Endothelial cell of umbilical vein (primary cell): ENCODE results near the gene ADCY5. TPM values are rescaled to one million over a fixed set of nuclear protein-coding genes. Genes with fewer than 3 reads are reported as not detected.

Experiments
- BruUV-seq: library from RNA; stranded (reverse); fragments of 400-500 nt; replicated peaks from 2 replicates; lab custom pipeline; 2021; lab: Mats Ljungman, UMichigan
- CTCF ChIA-PET: fragments of 300-600, 350-600 bp; sonication (Branson Sonifier 250); formaldehyde crosslinking; loops from one replicate; lab custom pipeline; 2021; ENCODE audit warnings: antibody characterized with exemption, inconsistent platforms; lab: Charles Lee
- POLR2A ChIA-PET: fragments of 300-600, 350-600 bp; sonication (Branson Sonifier 250); formaldehyde crosslinking; loops from one replicate; lab custom pipeline; 2021; ENCODE audit warnings: antibody characterized with exemption, inconsistent platforms; lab: Charles Lee
- DNase-seq: peaks from one replicate; pipeline ENCODE4 v3.0.0-alpha.2; 2011; ENCODE audit warnings: low read depth, low spot score
- FAIRE-seq: peaks from 2 replicates; lab custom pipeline; 2011; peaks lifted over from hg19 to GRCh38; lab: Jason Lieb, UNC
- H2AFZ ChIP-seq: 2 replicates; pipeline ENCODE4 v1.6.0; 2012; ENCODE audit warnings: low read depth, low read length, control low read depth, inconsistent platforms
- H3K27ac ChIP-seq: 2 replicates; pipeline ENCODE4 v1.5.1; 2011; ENCODE audit warnings: low read depth, mild to moderate bottlenecking, control low read depth, low read length, moderate library complexity; ENCODE audit not compliant: insufficient read depth
- H3K27me3 ChIP-seq, 2 experiments: 2 replicates each; pipeline versions ENCODE4 v1.6.0 to v1.6.1; 2011; ENCODE audit warnings: low read length in 2 of 2, mixed read lengths in 1 of 2; ENCODE audit not compliant: control insufficient read depth in 2 of 2, insufficient read depth in 2 of 2
- H3K36me3 ChIP-seq, 2 experiments: 2 replicates in 1 of 2; 3 replicates in 1 of 2; pipeline ENCODE4 v1.5.1; 2011; ENCODE audit warnings: low read length in 2 of 2, mild to moderate bottlenecking in 1 of 2, moderate library complexity in 1 of 2; ENCODE audit not compliant: control insufficient read depth in 2 of 2, insufficient read depth in 2 of 2; ENCODE audit errors: extremely low read depth in 1 of 2
- H3K4me1 ChIP-seq: 3 replicates; pipeline ENCODE4 v1.5.1; 2011; ENCODE audit warnings: mild to moderate bottlenecking, low read length; ENCODE audit not compliant: control insufficient read depth, insufficient read depth; ENCODE audit errors: extremely low read depth
- H3K4me2 ChIP-seq: 2 replicates; pipeline ENCODE4 v1.6.1; 2011; ENCODE audit warnings: low read length, control low read depth, mixed read lengths; ENCODE audit not compliant: insufficient read depth
- H3K4me3 ChIP-seq, 3 experiments: fragments of 200-600 bp in 1 of 3; sonication (generic), shearing (Covaris generic) in 1 of 3; replicated peaks in 1 of 3; 2 replicates each; pipeline ENCODE4 v1.5.1; 2011 to 2016; ENCODE audit warnings: control low read depth in 3 of 3, low read length in 3 of 3, mild to moderate bottlenecking in 2 of 3, inconsistent platforms in 1 of 3, low read depth in 1 of 3, moderate library complexity in 1 of 3; ENCODE audit not compliant: insufficient read depth in 1 of 3
- H3K79me2 ChIP-seq: 2 replicates; pipeline ENCODE4 v1.6.0; 2012; ENCODE audit warnings: low read length, inconsistent platforms; ENCODE audit not compliant: control insufficient read depth, insufficient read depth
- H3K9ac ChIP-seq: replicated peaks from 2 replicates; pipeline ENCODE3; 2011; ENCODE audit warnings: low read length, control low read depth; ENCODE audit not compliant: insufficient read depth; ENCODE audit errors: extremely low read depth
- H3K9me1 ChIP-seq: replicated peaks from 3 replicates; pipeline ENCODE4 v1.6.0; 2011; ENCODE audit warnings: mild to moderate bottlenecking, low read length; ENCODE audit not compliant: control insufficient read depth, insufficient read depth; ENCODE audit errors: extremely low read depth
- H3K9me3 ChIP-seq: replicated peaks from 2 replicates; pipeline ENCODE4 v1.5.1; 2012; ENCODE audit warnings: low read length, inconsistent platforms; ENCODE audit not compliant: control insufficient read depth, insufficient read depth
- H4K20me1 ChIP-seq: replicated peaks from 2 replicates; pipeline ENCODE3; 2011; ENCODE audit warnings: mild to moderate bottlenecking, low read length; ENCODE audit not compliant: control insufficient read depth, insufficient read depth; ENCODE audit errors: extremely low read depth
- CTCF ChIP-seq, 2 donors: IDR thresholded peaks; 1 replicate in 1 of 2; 2 replicates in 1 of 2; pipeline ENCODE4 v1.5.1; 2011; ENCODE audit warnings: low read length in 2 of 2, mild to moderate bottlenecking in 2 of 2, moderate library complexity in 2 of 2, control low read depth in 1 of 2, inconsistent platforms in 1 of 2, low read depth in 1 of 2; ENCODE audit not compliant: insufficient read depth in 1 of 2; ENCODE audit errors: extremely low read depth in 1 of 2
- EZH2 ChIP-seq: IDR thresholded peaks from 2 replicates; pipeline ENCODE4 v1.6.1; 2012; ENCODE audit warnings: borderline replicate concordance, low read depth, mild to moderate bottlenecking, moderate library complexity, low read length, inconsistent platforms; ENCODE audit not compliant: severe bottlenecking
- FOS ChIP-seq: IDR thresholded peaks from 2 replicates; pipeline ENCODE4 v1.6.1; 2011; ENCODE audit warnings: mild to moderate bottlenecking, low read length, moderate library complexity, borderline replicate concordance; ENCODE audit not compliant: insufficient read depth
- GATA2 ChIP-seq: IDR thresholded peaks from 2 replicates; pipeline ENCODE4 v1.7.0; 2011; ENCODE audit warnings: low read depth, mild to moderate bottlenecking, moderate library complexity, mixed read lengths, low read length; ENCODE audit not compliant: insufficient read length, insufficient read depth
- JUN ChIP-seq: IDR thresholded peaks from 2 replicates; pipeline ENCODE4 v1.6.1; 2011; ENCODE audit warnings: borderline replicate concordance, low read depth; ENCODE audit not compliant: insufficient read length, insufficient read depth
- MAX ChIP-seq: IDR thresholded peaks from 2 replicates; pipeline ENCODE4 v1.6.1; 2011; ENCODE audit not compliant: insufficient read depth, insufficient read length
- MYC ChIP-seq: IDR thresholded peaks from one replicate; pipeline ENCODE4 v1.6.1; 2011; ENCODE audit warnings: mild to moderate bottlenecking, low read depth, low read length
- POLR2A ChIP-seq: IDR thresholded peaks from 2 replicates; pipeline ENCODE4 v1.6.1; 2012; ENCODE audit warnings: low read depth, mild to moderate bottlenecking, control low read depth, low read length
- POLR2AphosphoS5 ChIP-seq: IDR thresholded peaks from 2 replicates; pipeline ENCODE4 v1.6.1; 2012; ENCODE audit warnings: low read depth, mild to moderate bottlenecking, control low read depth, low read length, moderate library complexity; ENCODE audit not compliant: insufficient read depth
- dilution Hi-C: fragments of 300-500 bp; cut with MboI; formaldehyde crosslinking; loops from one replicate; pipeline ENCODE4 v1.15.0; 2019; ENCODE audit warnings: low sequenced_read_pairs; ENCODE audit not compliant: extremely low pct_ligation_motif_present
- intact Hi-C: fragments of 100-400 bp; cut with micrococcal nuclease; formaldehyde crosslinking; loops from one replicate; pipeline ENCODE4 v1.10.0; 2022
- polyA plus RNA-seq, 4 experiments: library from polyadenylated mRNA; depleted of rRNA in 3 of 4; stranded (reverse) in 3 of 4; unstranded in 1 of 4; fragments of >200 nt; gene quantifications; 2 replicates each; pipeline versions ENCODE4 v1.2.1 to v1.2.3, GENCODE V29; 2011 to 2012; ENCODE audit warnings: missing spikeins in 1 of 4
- total RNA-seq: library from RNA; stranded (reverse); gene quantifications from 2 replicates; pipeline ENCODE4 v1.2.3, GENCODE V29; 2021

The ADCY5 gene
- total and polyA plus RNA-seq, 2 donors (not counting 3 experiments of a cell fraction or from before 2014, with no cell fraction given), result 0.01 TPM; not detected in 1

- BruUV-seq, result no TSS peak
- dilution Hi-C loops, result no loop called here
- CTCF ChIA-PET, result interaction anchor here (1.2 kb wide), 1 partner anchor 10 kb away, joined by 4 read pairs; no protein-coding TSS in a partner anchor
These were observed 109.6 kb downstream of the ADCY5 start for GRCh38 chr3:123339302-123339701.

More at GRCh38 chr3:123339302-123339701, 109.6 kb downstream of the ADCY5 start:
- H3K36me3 ChIP-seq, result no peaks in the 10 kb centered on the region
- intact Hi-C loops, result no loop called here
- H3K27ac ChIP-seq, result no peak overlapping the region
- no peaks in the 10 kb centered on the region for H4K20me1 ChIP-seq
- H3K4me1 ChIP-seq, result no peaks in the 10 kb centered on the region
- TF ChIP-seq JUN (no peak), EZH2 (no peak), CTCF (IDR thresholded peaks at IDR 0.05; ENCODE audit: extremely low read depth in 1 of 2, insufficient read depth in 1 of 2, low read depth in 1 of 2, low read length in 2 of 2) (no peak), POLR2AphosphoS5 (no peak), GATA2 (no peak), MAX (no peak), MYC (no peak), POLR2A (no peak), FOS (no peak)
- no peak overlapping the region for H3K4me2 ChIP-seq
- H2AFZ ChIP-seq, result no peak overlapping the region
- no peaks in the 10 kb centered on the region for H3K9me1 ChIP-seq
- H3K9me3 ChIP-seq, result no peaks in the 10 kb centered on the region
- H3K4me3 ChIP-seq, result no peak overlapping the region
- POLR2A ChIA-PET, result no interaction called here
- H3K9ac ChIP-seq, result no peak overlapping the region
- FAIRE-seq (no peak), DNase-seq (no peak)
- H3K27me3 ChIP-seq, result no peaks in the 10 kb centered on the region
- H3K79me2 ChIP-seq, result no peaks in the 10 kb centered on the region
